NCI-H748 (cell line): ENCODE measurements around the gene MED4.
"Not testable (repeated sequence)": the region's sequence is repeated elsewhere in the genome, so short reads cannot be mapped to it uniquely, and the experiment has no call there.

Source experiments
- DNase-seq: peaks from one replicate; lab custom pipeline; 2025; ENCODE audit not compliant: unreplicated experiment; lab: John Stamatoyannopoulos, UW

MED4 gene

DNA sequence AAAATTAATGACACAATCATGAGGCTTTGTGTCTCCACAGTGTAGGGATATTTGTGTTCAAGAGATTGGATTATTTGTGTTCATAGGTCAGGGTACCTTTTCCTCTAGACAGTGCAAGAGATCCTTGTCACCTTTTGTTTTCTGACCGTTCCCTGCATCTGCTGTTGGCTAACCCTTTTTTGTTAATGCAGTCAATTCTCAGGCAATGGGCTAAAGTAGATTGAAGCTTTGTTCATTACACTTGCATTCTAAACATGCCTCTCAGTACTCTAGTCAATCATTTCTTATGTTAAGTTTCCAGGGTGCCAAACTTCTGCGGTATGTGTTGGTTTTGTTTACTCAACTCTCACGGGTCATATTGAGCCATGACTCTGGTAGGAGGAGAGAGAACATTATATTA lies 1.8 kb upstream of the MED4 start:
- no peak for DNase-seq

DNA sequence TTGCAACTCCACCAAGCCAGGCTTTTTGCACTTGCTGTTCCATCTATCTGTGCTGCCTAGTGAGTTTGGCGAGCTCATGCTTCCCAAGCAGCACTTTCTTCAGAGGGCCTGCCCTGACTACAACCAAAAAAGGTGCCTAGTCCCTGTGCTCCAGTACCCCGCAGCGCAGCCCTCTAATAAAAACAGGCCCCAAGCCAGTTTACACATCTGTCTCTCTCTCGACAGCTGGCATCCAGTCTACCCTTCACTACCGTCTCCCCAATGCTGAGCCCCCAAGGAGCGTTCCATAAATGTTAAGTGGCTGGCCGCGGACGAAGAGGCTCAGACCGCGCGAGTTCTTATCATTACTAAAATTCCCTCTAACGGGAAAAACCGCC lies 512 bp downstream of the MED4 start:
- peak; percentile 21 for DNase-seq

GRCh38 chr13:48093588-48093987 lies 1.3 kb downstream of the MED4 start:
- DNase-seq, result no peak

DNA sequence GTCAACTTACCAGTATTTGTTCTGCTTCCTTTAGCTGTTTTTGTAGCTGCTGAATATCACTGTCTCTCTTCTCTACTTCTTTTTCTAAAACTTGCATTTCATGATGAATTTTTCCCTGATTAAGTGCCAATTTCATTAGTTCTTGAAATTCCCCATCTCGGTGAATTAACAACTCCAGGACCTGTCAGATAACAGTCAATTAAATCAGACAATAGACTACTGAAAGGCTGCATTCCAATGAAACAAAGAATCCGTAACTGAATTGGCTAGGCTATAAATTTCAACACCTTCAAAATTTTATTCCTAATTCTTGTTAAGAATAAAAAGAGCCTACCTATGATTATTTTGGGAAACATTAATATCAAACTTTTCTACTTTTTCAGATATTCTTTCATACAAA lies 8.6 kb downstream of the MED4 start:
- DNase-seq, result no peak

DNA sequence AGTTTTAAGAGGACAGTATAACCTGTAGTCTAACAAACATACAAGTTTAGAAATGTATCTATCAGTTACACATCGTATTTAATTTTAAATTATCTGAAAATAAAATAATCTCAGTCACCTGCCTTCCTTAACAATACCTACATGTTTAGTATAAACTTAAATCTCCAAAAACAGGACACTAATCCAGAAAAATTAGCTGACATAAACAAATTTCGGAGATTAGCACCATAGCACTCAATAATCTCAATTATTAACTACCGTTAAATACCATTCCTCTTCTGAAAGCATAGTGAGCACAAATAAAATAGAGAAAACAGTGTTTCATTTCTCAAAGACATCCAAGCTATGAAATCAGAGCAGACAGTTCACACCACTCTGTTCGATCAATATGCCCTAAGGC lies 13.2 kb downstream of the MED4 start:
- DNase-seq, result no peak

GRCh38 chr13:48078251-48078656 lies 16.6 kb downstream of the MED4 start:
- DNase-seq, result peak; percentile 9

DNA sequence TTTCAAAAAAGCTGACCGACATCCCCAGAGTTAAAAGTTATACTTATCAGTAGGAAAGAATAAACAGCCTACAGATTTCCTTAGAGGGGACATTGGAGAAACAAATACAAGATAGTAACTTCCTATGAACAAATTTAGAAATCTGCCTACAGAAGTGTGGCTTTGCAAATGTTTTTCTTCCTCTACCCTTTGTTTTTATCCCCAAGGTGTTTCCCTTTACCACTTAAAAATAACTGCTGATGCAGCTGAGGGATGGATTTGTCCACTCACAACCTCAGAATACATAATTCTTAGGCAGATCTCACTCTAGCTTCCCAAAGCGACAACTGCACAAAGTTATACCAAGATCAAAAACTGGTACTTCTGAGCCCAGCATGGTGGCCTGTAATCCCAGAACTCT lies 20.9 kb downstream of the MED4 start:
- no peak for DNase-seq

DNA sequence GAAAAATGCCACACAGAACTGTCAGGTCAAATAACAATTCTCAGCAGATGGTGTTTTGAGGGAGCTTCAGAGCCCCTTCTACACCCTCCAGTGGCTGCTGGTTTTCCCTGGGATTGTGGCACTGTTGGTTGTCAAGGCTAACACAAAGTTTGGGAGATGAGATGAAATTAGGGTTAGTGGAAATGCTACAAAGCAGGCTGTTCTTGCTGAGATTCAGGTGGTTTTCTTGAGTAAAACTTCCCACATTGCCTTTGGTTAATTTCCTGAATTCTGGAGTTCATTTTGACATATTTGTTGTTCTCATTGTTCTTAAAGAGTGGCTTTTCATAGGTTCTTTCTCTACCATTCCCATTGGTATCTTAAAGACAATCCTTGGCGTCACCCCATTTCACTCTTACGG lies 22.1 kb downstream of the MED4 start:
- no peak for DNase-seq

- no peak for DNase-seq
Measured at GRCh38 chr13:48072304-48072703, 22.6 kb downstream of the MED4 start.

- DNase-seq, result no peak
Measured at GRCh38 chr13:48070942-48071341, 24.0 kb downstream of the MED4 start.

- DNase-seq, result no peak
Measured at GRCh38 chr13:48069573-48069972, 25.3 kb downstream of the MED4 start.

GRCh38 chr13:48068952-48069351 lies 26.0 kb downstream of the MED4 start:
- no peak for DNase-seq

GRCh38 chr13:48068036-48068435 lies 26.9 kb downstream of the MED4 start:
- DNase-seq, result no peak

GRCh38 chr13:48066310-48066989 lies 28.5 kb downstream of the MED4 start:
- peak; percentile 11 for DNase-seq

DNA sequence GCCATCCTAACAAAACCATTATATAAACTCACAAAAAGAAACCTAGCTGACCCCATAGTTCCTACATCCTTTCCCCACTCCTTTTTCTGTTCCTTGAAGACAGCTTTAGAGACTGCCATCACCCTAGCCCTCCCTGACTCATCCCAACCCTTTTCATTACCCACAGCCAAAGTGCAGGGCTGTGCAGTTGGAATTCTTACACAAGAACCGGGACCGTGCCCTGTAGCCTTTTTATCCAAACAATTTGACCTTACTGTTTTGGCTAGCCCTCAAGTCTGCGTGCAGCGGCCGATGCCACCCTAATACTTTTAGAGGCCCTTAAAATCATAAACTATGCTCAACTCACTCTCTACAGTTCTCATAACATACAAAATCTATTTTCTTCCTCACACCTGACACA lies 35.0 kb downstream of the MED4 start:
- DNase-seq, result not testable (repeated sequence)

DNA sequence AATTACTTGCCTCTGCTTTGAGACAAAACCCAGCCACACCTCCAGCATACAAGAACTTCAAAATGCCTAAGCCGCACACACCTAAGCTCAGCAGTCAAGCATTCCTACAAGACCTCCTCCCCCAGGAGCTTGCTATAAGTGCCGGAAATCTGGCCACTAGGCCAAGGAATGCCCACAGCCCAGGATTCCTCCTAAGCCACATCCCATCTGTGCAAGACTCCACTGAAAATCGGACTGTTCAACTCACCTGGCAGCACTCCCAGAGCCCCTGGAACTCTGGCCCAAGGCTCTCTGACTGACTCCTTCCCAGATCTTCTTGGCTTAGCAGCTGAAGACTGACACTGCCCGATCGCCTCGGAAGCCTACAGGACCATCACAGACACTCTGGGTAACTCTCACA lies 36.4 kb downstream of the MED4 start:
- DNase-seq, result not testable (repeated sequence)

GRCh38 chr13:48055712-48056111 lies 39.2 kb downstream of the MED4 start:
- no peak for DNase-seq

GRCh38 chr13:48054601-48055000 lies 40.3 kb downstream of the MED4 start:
- DNase-seq, result no peak

DNA sequence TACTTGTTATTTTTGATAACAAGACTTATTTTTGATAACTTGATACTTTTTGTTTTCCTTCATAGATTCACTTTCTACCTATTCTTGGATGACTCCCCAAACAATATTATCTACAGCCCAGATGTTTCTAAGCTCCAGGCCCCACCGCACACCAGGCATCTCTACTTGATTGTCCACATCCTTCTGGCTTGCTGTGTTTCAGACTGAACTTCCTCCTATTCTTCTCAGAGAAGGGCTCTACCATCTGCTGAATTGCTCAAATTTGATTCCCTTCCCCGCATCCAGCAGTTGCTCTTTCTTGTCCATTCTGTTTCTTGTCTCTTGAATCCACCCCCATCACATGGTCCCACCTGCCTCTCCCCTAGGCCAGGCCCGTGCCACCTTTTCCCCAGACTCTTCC lies 44.4 kb downstream of the MED4 start:
- no peak for DNase-seq

- DNase-seq, result no peak
Measured at GRCh38 chr13:48043789-48044503, 51.0 kb downstream of the MED4 start.

DNA sequence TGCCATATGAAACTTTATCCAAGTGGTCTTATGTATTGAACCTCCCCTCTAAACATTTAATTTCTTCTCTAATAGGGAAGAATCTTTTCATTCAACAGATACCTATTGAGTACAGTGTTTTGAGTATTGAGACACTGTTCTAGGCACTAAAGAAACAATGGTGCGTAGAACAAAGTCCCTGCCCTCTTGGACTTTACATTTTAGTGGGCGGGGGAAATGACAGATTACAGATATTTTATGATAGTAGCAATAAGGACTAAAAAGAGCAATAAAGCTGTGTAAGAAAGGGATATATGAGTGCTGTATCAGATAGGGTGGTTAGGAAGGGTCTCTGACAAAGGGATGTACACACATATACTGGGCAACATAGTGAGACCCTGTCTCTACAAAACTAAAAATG lies 52.0 kb downstream of the MED4 start:
- no peak for DNase-seq

DNA sequence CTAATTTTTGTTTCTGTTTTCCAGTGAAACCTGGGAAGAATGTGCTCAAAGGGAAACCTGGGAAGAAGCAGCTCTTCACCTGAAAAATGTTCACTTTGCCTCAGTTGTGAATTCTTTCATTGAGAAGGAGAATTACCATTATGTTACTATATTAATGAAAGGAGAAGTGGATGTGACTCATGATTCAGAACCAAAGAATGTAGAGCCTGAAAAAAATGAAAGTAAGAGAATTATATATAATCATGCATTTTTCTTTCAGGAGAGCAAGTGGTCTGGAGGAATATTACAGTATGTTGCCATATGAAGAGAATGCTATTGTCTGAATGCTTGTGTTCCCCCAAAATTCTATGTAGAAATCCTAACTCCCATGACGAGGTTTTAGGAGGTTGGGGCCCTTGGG lies 54.0 kb downstream of the MED4 start:
- no peak for DNase-seq

GRCh38 chr13:48040049-48040448 lies 54.9 kb downstream of the MED4 start:
- no peak for DNase-seq
